Measurements from ENCODE around the gene MAP3K8. TPM values are rescaled to one million over a fixed set of nuclear protein-coding genes. Genes with fewer than 3 reads are reported as not detected.
"Not testable (repeated sequence)": the region's sequence is repeated elsewhere in the genome, so short reads cannot be mapped to it uniquely, and the experiment has no call there.

Gene MAP3K8
- total RNA-seq, 1 donor from 2014 or later = 4.9 TPM

GRCh38 chr10:30479513-30479912, 45.5 kb downstream of the MAP3K8 start:
- not testable (repeated sequence) for DNase-seq (ENCODE audit: low spot score in 2 of 2); FAIRE-seq

- no peak for FAIRE-seq
Measured at GRCh38 chr10:30481603-30482002, 47.6 kb downstream of the MAP3K8 start.

GRCh38 chr10:30488316-30488715, 54.3 kb downstream of the MAP3K8 start:
- FAIRE-seq (no peak), DNase-seq (ENCODE audit: low spot score in 2 of 2) (no peak)

More at GRCh38 chr10:30481603-30482002, 47.6 kb downstream of the MAP3K8 start:
- no peak for DNase-seq (ENCODE audit: low spot score in 2 of 2)

GRCh38 chr10:30489346-30489745, 55.4 kb downstream of the MAP3K8 start:
- DNase-seq (ENCODE audit: low spot score in 2 of 2) = no peak
- FAIRE-seq = no peak

- no peak for DNase-seq (ENCODE audit: low spot score in 2 of 2)
Measured at GRCh38 chr10:30490289-30491000, 56.5 kb downstream of the MAP3K8 start.

GRCh38 chr10:30491204-30491915, 57.4 kb downstream of the MAP3K8 start:
- DNase-seq (ENCODE audit: low spot score in 2 of 2) (no peak), FAIRE-seq (no peak)

More at GRCh38 chr10:30490289-30491000, 56.5 kb downstream of the MAP3K8 start:
- no peak for FAIRE-seq

GRCh38 chr10:30491916-30492515, 58.0 kb downstream of the MAP3K8 start:
- FAIRE-seq (no peak), DNase-seq (ENCODE audit: low spot score in 2 of 2) (no peak)

GRCh38 chr10:30493609-30494530, 59.9 kb downstream of the MAP3K8 start:
- DNase-seq (ENCODE audit: low spot score in 2 of 2) (no peak), FAIRE-seq (no peak)

- FAIRE-seq (no peak), DNase-seq (ENCODE audit: low spot score in 2 of 2) (no peak)
Measured at GRCh38 chr10:30494558-30494957, 60.6 kb downstream of the MAP3K8 start.

GRCh38 chr10:30495687-30496086, 61.7 kb downstream of the MAP3K8 start:
- FAIRE-seq = no peak
- DNase-seq (ENCODE audit: low spot score in 2 of 2) = no peak

- FAIRE-seq (no peak), DNase-seq (ENCODE audit: low spot score in 2 of 2) (no peak)
Measured at GRCh38 chr10:30499816-30500215, 65.8 kb downstream of the MAP3K8 start.

- DNase-seq (ENCODE audit: low spot score in 2 of 2) (no peak), FAIRE-seq (no peak)
Measured at GRCh38 chr10:30500534-30500933, 66.5 kb downstream of the MAP3K8 start.

GRCh38 chr10:30500963-30501504, 67.0 kb downstream of the MAP3K8 start:
- no peak for DNase-seq (ENCODE audit: low spot score in 2 of 2)
- FAIRE-seq = no peak

GRCh38 chr10:30502266-30503060, 68.5 kb downstream of the MAP3K8 start:
- DNase-seq (ENCODE audit: low spot score in 2 of 2) (no peak), FAIRE-seq (no peak)

GRCh38 chr10:30503700-30504266, 69.8 kb downstream of the MAP3K8 start:
- FAIRE-seq = no peak

GRCh38 chr10:30505543-30506298, 71.7 kb downstream of the MAP3K8 start:
- no peak for FAIRE-seq
- no peak for DNase-seq (ENCODE audit: low spot score in 2 of 2)

More at GRCh38 chr10:30503700-30504266, 69.8 kb downstream of the MAP3K8 start:
- DNase-seq (ENCODE audit: low spot score in 2 of 2) = no peak

GRCh38 chr10:30509508-30509907, 75.5 kb downstream of the MAP3K8 start:
- no peak for FAIRE-seq
- DNase-seq (ENCODE audit: low spot score in 2 of 2) = no peak

Data from frontal cortex (tissue), 4 donors.